ENCODE measurements around the gene TMEM87B.
A peak's percentile ranks its signal among the peaks of the same experiment; 100 is the strongest.

DNA sequence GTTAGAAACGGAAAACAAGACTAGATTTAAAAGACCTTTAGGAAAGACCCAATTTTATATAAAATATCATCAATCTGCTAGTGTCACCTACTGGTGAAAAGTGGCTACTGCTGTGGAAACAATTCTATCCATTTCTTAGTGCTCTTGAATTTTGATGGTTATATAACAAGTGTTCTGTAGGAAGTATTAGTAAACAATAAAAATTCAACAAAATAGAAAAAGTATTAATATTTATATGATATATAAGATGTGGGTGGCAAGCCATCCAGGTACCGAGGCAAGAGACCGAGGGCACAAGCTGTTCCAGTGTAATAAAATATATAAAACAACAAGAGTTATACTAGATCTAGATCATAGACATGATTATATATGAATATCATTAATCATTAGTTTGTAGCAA, 6.2 kb upstream of the TMEM87B start:
- TF ChIP-seq, protein P1, sequence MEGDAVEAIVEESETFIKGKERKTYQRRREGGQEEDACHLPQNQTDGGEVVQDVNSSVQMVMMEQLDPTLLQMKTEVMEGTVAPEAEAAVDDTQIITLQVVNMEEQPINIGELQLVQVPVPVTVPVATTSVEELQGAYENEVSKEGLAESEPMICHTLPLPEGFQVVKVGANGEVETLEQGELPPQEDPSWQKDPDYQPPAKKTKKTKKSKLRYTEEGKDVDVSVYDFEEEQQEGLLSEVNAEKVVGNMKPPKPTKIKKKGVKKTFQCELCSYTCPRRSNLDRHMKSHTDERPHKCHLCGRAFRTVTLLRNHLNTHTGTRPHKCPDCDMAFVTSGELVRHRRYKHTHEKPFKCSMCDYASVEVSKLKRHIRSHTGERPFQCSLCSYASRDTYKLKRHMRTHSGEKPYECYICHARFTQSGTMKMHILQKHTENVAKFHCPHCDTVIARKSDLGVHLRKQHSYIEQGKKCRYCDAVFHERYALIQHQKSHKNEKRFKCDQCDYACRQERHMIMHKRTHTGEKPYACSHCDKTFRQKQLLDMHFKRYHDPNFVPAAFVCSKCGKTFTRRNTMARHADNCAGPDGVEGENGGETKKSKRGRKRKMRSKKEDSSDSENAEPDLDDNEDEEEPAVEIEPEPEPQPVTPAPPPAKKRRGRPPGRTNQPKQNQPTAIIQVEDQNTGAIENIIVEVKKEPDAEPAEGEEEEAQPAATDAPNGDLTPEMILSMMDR (conservative IDR thresholded peaks at IDR 0.05; ENCODE audit: low read length), result peak; percentile 94
- no peak for TF ChIP-seq EZH2phosphoT487 (IDR thresholded peaks at IDR 0.05; ENCODE audit: borderline replicate concordance, low read depth, low read length)

Measured in OCI-LY7 (cell line).